ENCODE measurements around the gene RNF186. TPM values are rescaled to one million over a fixed set of nuclear protein-coding genes. Genes with fewer than 3 reads are reported as not detected.

RNF186 gene
- total RNA-seq, 4 donors from 2014 or later: 0.51 TPM; not detected in 3

GRCh38 chr1:19837866-19838265 lies 22.8 kb upstream of the RNF186 start:
- 75% methylated on average over 2 of the region's 2 CpGs for WGBS

GRCh38 chr1:19835578-19835977 lies 20.5 kb upstream of the RNF186 start:
- H3K27ac ChIP-seq: no peak overlapping the region
- H3K9me3 ChIP-seq: no peaks in the 10 kb centered on the region
- TF ChIP-seq EP300 (IDR thresholded peaks at IDR 0.05) (no peak), POLR2AphosphoS5 (IDR thresholded peaks at IDR 0.05) (no peak), CTCF (IDR thresholded peaks at IDR 0.05) (no peak), POLR2A (IDR thresholded peaks at IDR 0.05) (no peak)
- 76% methylated on average over 4 of the region's 4 CpGs for WGBS
- DNase-seq (ENCODE audit: low spot score in 2 of 2): no peak
- no peak overlapping the region for H3K4me3 ChIP-seq
- no peaks in the 10 kb centered on the region for H3K36me3 ChIP-seq
- peaks cover 12% of the 10 kb centered on the region for H3K27me3 ChIP-seq
- no peaks in the 10 kb centered on the region for H3K4me1 ChIP-seq

More at GRCh38 chr1:19837866-19838265, 22.8 kb upstream of the RNF186 start:
- H3K27ac ChIP-seq: no peak overlapping the region
- H3K4me1 ChIP-seq: no peaks in the 10 kb centered on the region
- no peaks in the 10 kb centered on the region for H3K27me3 ChIP-seq
- H3K9me3 ChIP-seq: no peaks in the 10 kb centered on the region
- TF ChIP-seq POLR2AphosphoS5 (IDR thresholded peaks at IDR 0.05): no peak
- no peak for TF ChIP-seq POLR2A (IDR thresholded peaks at IDR 0.05)
- TF ChIP-seq CTCF (IDR thresholded peaks at IDR 0.05): no peak
- no peak overlapping the region for H3K4me3 ChIP-seq
- H3K36me3 ChIP-seq: no peaks in the 10 kb centered on the region
- DNase-seq (ENCODE audit: low spot score in 2 of 2): no peak

GRCh38 chr1:19831441-19831840 lies 16.4 kb upstream of the RNF186 start:
- no peak for DNase-seq (ENCODE audit: low spot score in 2 of 2)
- H3K4me3 ChIP-seq: no peak overlapping the region

GRCh38 chr1:19828546-19828945 lies 13.5 kb upstream of the RNF186 start:
- 73% methylated on average over 3 of the region's 3 CpGs for WGBS

More at GRCh38 chr1:19831441-19831840, 16.4 kb upstream of the RNF186 start:
- Histone ChIP-seq H3K9me3 (no peaks in the 10 kb centered on the region), H3K4me1 (no peaks in the 10 kb centered on the region), H3K36me3 (no peaks in the 10 kb centered on the region), H3K27me3 (peaks cover 23% of the 10 kb centered on the region), H3K27ac (no peak overlapping the region)
- TF ChIP-seq POLR2AphosphoS5 (IDR thresholded peaks at IDR 0.05): no peak
- no peak for TF ChIP-seq POLR2A (IDR thresholded peaks at IDR 0.05)
- TF ChIP-seq CTCF (IDR thresholded peaks at IDR 0.05): no peak
- no peak for TF ChIP-seq EP300 (IDR thresholded peaks at IDR 0.05)
- WGBS: 71% methylated on average over 3 of the region's 3 CpGs

GRCh38 chr1:19825298-19825697 lies 10.2 kb upstream of the RNF186 start:
- Histone ChIP-seq H3K9me3 (no peaks in the 10 kb centered on the region), H3K36me3 (no peaks in the 10 kb centered on the region), H3K27ac (no peak overlapping the region), H3K4me1 (no peaks in the 10 kb centered on the region), H3K27me3 (peaks cover 15% of the 10 kb centered on the region), H3K4me3 (no peak overlapping the region)
- TF ChIP-seq EP300 (IDR thresholded peaks at IDR 0.05) (no peak), CTCF (IDR thresholded peaks at IDR 0.05) (no peak), POLR2A (IDR thresholded peaks at IDR 0.05) (no peak), POLR2AphosphoS5 (IDR thresholded peaks at IDR 0.05) (no peak)
- no peak for DNase-seq (ENCODE audit: low spot score in 2 of 2)
- 33% methylated on average over 6 of the region's 6 CpGs for whole genome bisulfite sequencing

More at GRCh38 chr1:19828546-19828945, 13.5 kb upstream of the RNF186 start:
- Histone ChIP-seq H3K9me3 (no peaks in the 10 kb centered on the region), H3K4me1 (no peaks in the 10 kb centered on the region), H3K27me3 (peaks cover 29% of the 10 kb centered on the region), H3K27ac (no peak overlapping the region), H3K36me3 (no peaks in the 10 kb centered on the region), H3K4me3 (no peak overlapping the region)
- TF ChIP-seq CTCF (IDR thresholded peaks at IDR 0.05) (no peak), POLR2A (IDR thresholded peaks at IDR 0.05) (no peak), POLR2AphosphoS5 (IDR thresholded peaks at IDR 0.05) (no peak), EP300 (IDR thresholded peaks at IDR 0.05) (no peak)
- DNase-seq (ENCODE audit: low spot score in 2 of 2): peak in 1 of 2 donors; percentile 4

All from suprapubic skin (tissue), 4 donors.